Kidney epithelial cell (primary cell): ENCODE results near the gene SVOPL. TPM values are rescaled to one million over a fixed set of nuclear protein-coding genes. Genes with fewer than 3 reads are reported as not detected.

ENCODE experiments used
- DNase-seq: peaks from one replicate; pipeline ENCODE4 v3.0.0-alpha.2; 2010; ENCODE audit warnings: low read depth
- H3K27me3 ChIP-seq: 2 replicates; pipeline ENCODE4 v1.6.0; 2011; ENCODE audit warnings: low read length; ENCODE audit not compliant: control insufficient read depth, insufficient read depth
- H3K36me3 ChIP-seq: 2 replicates; pipeline ENCODE4 v1.5.1; 2011; ENCODE audit warnings: low read length; ENCODE audit not compliant: control insufficient read depth, insufficient read depth
- H3K4me3 ChIP-seq: 2 replicates; pipeline ENCODE4 v1.5.1; 2011; ENCODE audit warnings: low read depth, mild to moderate bottlenecking, control low read depth, low read length
- CTCF ChIP-seq: IDR thresholded peaks from 2 replicates; pipeline ENCODE4 v1.5.1; 2011; ENCODE audit warnings: mild to moderate bottlenecking, moderate library complexity, low read length, control low read depth, inconsistent platforms; ENCODE audit not compliant: insufficient read depth, poor library complexity, severe bottlenecking
- total RNA-seq: library from RNA; depleted of rRNA; stranded (reverse); fragments of >200 nt; gene quantifications from 2 replicates; pipeline ENCODE4 v1.2.3, GENCODE V29; 2015

Gene SVOPL
- total RNA-seq, 1 donor from 2014 or later, result not detected

GRCh38 chr7:138626846-138627245 lies 74.3 kb downstream of the SVOPL start:
- no peak for DNase-seq
- Histone ChIP-seq H3K36me3 (no peaks in the 10 kb centered on the region), H3K4me3 (no peak overlapping the region), H3K27me3 (no peaks in the 10 kb centered on the region)
- no peak for TF ChIP-seq CTCF

- no peaks in the 10 kb centered on the region for H3K27me3 ChIP-seq
- H3K36me3 ChIP-seq, result no peaks in the 10 kb centered on the region
- no peak overlapping the region for H3K4me3 ChIP-seq
- no peak for TF ChIP-seq CTCF
- DNase-seq, result no peak
These were observed 75.3 kb downstream of the SVOPL start for GRCh38 chr7:138625849-138626230.

GRCh38 chr7:138625084-138625848 lies 75.9 kb downstream of the SVOPL start:
- no peak for TF ChIP-seq CTCF
- H3K4me3 ChIP-seq, result no peak overlapping the region
- H3K27me3 ChIP-seq, result no peaks in the 10 kb centered on the region
- H3K36me3 ChIP-seq, result no peaks in the 10 kb centered on the region
- DNase-seq, result no peak

- no peak for DNase-seq
- Histone ChIP-seq H3K27me3 (no peaks in the 10 kb centered on the region), H3K4me3 (no peak overlapping the region), H3K36me3 (no peaks in the 10 kb centered on the region)
- no peak for TF ChIP-seq CTCF
These were observed 78.3 kb downstream of the SVOPL start for GRCh38 chr7:138622841-138623240.

GRCh38 chr7:138618933-138619332 lies 82.2 kb downstream of the SVOPL start:
- no peak for TF ChIP-seq CTCF
- Histone ChIP-seq H3K36me3 (no peaks in the 10 kb centered on the region), H3K27me3 (no peaks in the 10 kb centered on the region), H3K4me3 (no peak overlapping the region)
- DNase-seq, result peak; percentile 37

- no peak for TF ChIP-seq CTCF
- Histone ChIP-seq H3K27me3 (no peaks in the 10 kb centered on the region), H3K36me3 (no peaks in the 10 kb centered on the region), H3K4me3 (no peak overlapping the region)
- DNase-seq, result no peak
These were observed 82.7 kb downstream of the SVOPL start for GRCh38 chr7:138618506-138618905.
